ENCODE measurements around the gene CHAF1B. TPM values are rescaled to one million over a fixed set of nuclear protein-coding genes. Genes with fewer than 3 reads are reported as not detected.

The CHAF1B gene
- total and polyA plus RNA-seq, 9 of the 15 experiments (the other 6 are each of a cell fraction or from before 2014, with no cell fraction given): 7.5 to 36.8 (median 21.0) TPM

DNA sequence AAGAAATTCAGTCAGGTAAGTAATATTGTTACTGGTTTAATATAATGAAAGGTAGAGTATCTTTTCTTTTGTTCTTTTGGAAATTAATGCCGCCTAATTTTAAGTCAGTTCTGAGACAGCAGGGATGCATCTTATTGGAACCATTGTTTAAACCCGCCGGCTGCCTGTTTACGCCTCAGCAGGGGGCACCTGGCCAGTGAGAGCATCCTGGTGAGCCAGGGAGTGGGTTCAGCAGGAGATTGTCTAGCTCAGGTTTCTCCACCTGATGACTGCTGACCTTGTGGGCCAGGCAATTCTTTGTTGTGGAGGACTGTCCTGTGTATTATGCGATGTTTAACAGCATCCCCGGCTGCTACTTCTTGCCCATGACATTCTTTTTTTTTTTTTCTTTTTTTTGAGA lies 30.2 kb downstream of the CHAF1B start (continued):
- no peak for TF ChIP-seq DDX20 (tag; IDR thresholded peaks at IDR 0.05; ENCODE audit: low read depth)

DNA sequence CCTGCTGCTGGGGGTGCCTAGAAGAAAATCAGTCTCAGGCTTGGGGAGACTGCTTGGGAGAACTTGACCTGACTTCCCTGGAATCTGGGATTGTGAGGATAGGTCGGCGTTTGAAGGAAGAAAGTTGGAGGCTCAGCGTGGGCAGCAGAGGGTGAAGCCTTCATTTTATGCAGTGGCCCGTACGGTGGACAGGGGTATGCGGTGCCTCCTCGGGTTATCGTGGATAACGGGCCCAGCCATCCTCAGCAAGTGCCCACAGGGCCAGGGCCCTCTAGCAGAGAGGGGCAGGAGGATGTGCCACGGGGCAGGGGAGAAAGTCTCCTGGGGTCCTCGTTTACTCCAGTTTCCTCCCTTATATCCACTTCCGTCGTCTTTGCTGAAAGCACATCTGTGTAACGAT lies 34.0 kb downstream of the CHAF1B start:
- H3K79me2 ChIP-seq (ENCODE audit: control insufficient read depth, insufficient read depth, low read length): no peaks in the 10 kb centered on the region
- H4K20me1 ChIP-seq (replicated peaks; ENCODE audit: control insufficient read depth, insufficient read depth, low read length): peaks cover 14% of the 10 kb centered on the region
- peaks cover 7 to 13% of the 10 kb centered on the region in 2 experiments; a peak in 4 of 5 replicates for H3K4me1 ChIP-seq (replicated peaks in 1 of 2; ENCODE audit: control insufficient read depth in 2 of 2, insufficient read depth in 2 of 2, low read length in 2 of 2)
- 76% methylated on average over 13 of the region's 14 CpGs for WGBS (ENCODE audit: insufficient coverage, low coverage, missing lambda C conversion rate)
- in situ Hi-C loops (cut with MboI) (no loop called here), intact Hi-C loops (cut with micrococcal nuclease) (no loop called here)
- FAIRE-seq (no peak), DNase-seq (ENCODE audit: extremely low read depth in 1 of 4, low spot score in 3 of 4) (no peak), ATAC-seq (no peak; the same call in 2 of the 3 replicates)
- BruUV-seq (replicated peaks): no TSS peak
- no peaks in the 10 kb centered on the region for H3K9me3 ChIP-seq (replicated peaks; ENCODE audit: control insufficient read depth, insufficient read depth, low read depth, low read length)
- H3K4me3 ChIP-seq: no peak overlapping the region
- ChIA-PET CTCF (ENCODE audit: low intra/inter-chr PET ratio) (interaction anchor here (0.6 to 1.4 kb wide), 7 partner anchors 61 to 508 kb away, joined by 3 to 10 read pairs (median 4); partner anchors contain the start of gene CLDN14), POLR2A (interaction anchor here (0.5 to 0.8 kb wide), 3 partner anchors 10 to 66 kb away, joined by 3 to 4 read pairs (median 3); no protein-coding TSS in a partner anchor)
- H3K9ac ChIP-seq (ENCODE audit: insufficient read depth in 1 of 2, low read depth in 2 of 2, low read length in 2 of 2): no peak overlapping the region
- peaks cover 10% of the 10 kb centered on the region for H3K9me1 ChIP-seq (ENCODE audit: control insufficient read depth, insufficient read depth, low read length)
- H3K27ac ChIP-seq (ENCODE audit: extremely low read depth, low read depth, low read length): no peak overlapping the region
- H3K27me3 ChIP-seq (ENCODE audit: control insufficient read depth in 2 of 2, insufficient read depth in 2 of 2, low read length in 2 of 2): no peaks in the 10 kb centered on the region
- H3K36me3 ChIP-seq (ENCODE audit: control insufficient read depth, insufficient read depth, low read length): peaks cover 37% of the 10 kb centered on the region; the same call in 1 of the 3 replicates
- no peak overlapping the region for H3K4me2 ChIP-seq (ENCODE audit: insufficient read depth, low read length)
- no peak overlapping the region for H2AFZ ChIP-seq (ENCODE audit: low read depth, low read length)
- no peak for TF ChIP-seq BCL6 (CRISPR knock-in tag; IDR thresholded peaks at IDR 0.05)
- TF ChIP-seq, protein P1, sequence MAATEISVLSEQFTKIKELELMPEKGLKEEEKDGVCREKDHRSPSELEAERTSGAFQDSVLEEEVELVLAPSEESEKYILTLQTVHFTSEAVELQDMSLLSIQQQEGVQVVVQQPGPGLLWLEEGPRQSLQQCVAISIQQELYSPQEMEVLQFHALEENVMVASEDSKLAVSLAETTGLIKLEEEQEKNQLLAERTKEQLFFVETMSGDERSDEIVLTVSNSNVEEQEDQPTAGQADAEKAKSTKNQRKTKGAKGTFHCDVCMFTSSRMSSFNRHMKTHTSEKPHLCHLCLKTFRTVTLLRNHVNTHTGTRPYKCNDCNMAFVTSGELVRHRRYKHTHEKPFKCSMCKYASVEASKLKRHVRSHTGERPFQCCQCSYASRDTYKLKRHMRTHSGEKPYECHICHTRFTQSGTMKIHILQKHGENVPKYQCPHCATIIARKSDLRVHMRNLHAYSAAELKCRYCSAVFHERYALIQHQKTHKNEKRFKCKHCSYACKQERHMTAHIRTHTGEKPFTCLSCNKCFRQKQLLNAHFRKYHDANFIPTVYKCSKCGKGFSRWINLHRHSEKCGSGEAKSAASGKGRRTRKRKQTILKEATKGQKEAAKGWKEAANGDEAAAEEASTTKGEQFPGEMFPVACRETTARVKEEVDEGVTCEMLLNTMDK (IDR thresholded peaks at IDR 0.05; ENCODE audit: borderline replicate concordance, insufficient read depth, low read depth, low read length, poor library complexity, severe bottlenecking): no peak
- TF ChIP-seq, protein P2, sequence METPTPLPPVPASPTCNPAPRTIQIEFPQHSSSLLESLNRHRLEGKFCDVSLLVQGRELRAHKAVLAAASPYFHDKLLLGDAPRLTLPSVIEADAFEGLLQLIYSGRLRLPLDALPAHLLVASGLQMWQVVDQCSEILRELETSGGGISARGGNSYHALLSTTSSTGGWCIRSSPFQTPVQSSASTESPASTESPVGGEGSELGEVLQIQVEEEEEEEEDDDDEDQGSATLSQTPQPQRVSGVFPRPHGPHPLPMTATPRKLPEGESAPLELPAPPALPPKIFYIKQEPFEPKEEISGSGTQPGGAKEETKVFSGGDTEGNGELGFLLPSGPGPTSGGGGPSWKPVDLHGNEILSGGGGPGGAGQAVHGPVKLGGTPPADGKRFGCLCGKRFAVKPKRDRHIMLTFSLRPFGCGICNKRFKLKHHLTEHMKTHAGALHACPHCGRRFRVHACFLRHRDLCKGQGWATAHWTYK (CRISPR knock-in tag; IDR thresholded peaks at IDR 0.05): no peak
- TF ChIP-seq ZC3H11A (IDR thresholded peaks at IDR 0.05; ENCODE audit: low read depth, low read length): no peak
- no peak for TF ChIP-seq ZNF134 (CRISPR knock-in tag; conservative IDR thresholded peaks at IDR 0.05)
- TF ChIP-seq MAFF (IDR thresholded peaks at IDR 0.05; ENCODE audit: low read length): no peak
- TF ChIP-seq NBN (IDR thresholded peaks at IDR 0.05; ENCODE audit: low read depth): no peak
- TF ChIP-seq SMARCC2 (IDR thresholded peaks at IDR 0.05; ENCODE audit: low read depth): no peak
- no peak for TF ChIP-seq LEF1 (IDR thresholded peaks at IDR 0.05)
- no peak for TF ChIP-seq ETV6 (IDR thresholded peaks at IDR 0.05; ENCODE audit: borderline replicate concordance in 1 of 2, low read depth in 2 of 2, low read length in 1 of 2)
- TF ChIP-seq ETV6 (CRISPR knock-in tag; IDR thresholded peaks at IDR 0.05; ENCODE audit: borderline replicate concordance): no peak
- TF ChIP-seq, protein P3, sequence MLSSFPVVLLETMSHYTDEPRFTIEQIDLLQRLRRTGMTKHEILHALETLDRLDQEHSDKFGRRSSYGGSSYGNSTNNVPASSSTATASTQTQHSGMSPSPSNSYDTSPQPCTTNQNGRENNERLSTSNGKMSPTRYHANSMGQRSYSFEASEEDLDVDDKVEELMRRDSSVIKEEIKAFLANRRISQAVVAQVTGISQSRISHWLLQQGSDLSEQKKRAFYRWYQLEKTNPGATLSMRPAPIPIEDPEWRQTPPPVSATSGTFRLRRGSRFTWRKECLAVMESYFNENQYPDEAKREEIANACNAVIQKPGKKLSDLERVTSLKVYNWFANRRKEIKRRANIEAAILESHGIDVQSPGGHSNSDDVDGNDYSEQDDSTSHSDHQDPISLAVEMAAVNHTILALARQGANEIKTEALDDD (IDR thresholded peaks at IDR 0.05): no peak
- no peak for TF ChIP-seq NCOA2 (IDR thresholded peaks at IDR 0.05; ENCODE audit: partially characterized antibody in 2 of 2)
- TF ChIP-seq, protein P4, sequence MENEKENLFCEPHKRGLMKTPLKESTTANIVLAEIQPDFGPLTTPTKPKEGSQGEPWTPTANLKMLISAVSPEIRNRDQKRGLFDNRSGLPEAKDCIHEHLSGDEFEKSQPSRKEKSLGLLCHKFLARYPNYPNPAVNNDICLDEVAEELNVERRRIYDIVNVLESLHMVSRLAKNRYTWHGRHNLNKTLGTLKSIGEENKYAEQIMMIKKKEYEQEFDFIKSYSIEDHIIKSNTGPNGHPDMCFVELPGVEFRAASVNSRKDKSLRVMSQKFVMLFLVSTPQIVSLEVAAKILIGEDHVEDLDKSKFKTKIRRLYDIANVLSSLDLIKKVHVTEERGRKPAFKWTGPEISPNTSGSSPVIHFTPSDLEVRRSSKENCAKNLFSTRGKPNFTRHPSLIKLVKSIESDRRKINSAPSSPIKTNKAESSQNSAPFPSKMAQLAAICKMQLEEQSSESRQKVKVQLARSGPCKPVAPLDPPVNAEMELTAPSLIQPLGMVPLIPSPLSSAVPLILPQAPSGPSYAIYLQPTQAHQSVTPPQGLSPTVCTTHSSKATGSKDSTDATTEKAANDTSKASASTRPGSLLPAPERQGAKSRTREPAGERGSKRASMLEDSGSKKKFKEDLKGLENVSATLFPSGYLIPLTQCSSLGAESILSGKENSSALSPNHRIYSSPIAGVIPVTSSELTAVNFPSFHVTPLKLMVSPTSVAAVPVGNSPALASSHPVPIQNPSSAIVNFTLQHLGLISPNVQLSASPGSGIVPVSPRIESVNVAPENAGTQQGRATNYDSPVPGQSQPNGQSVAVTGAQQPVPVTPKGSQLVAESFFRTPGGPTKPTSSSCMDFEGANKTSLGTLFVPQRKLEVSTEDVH (IDR thresholded peaks at IDR 0.05; ENCODE audit: low read depth, partially characterized antibody): no peak
